ENCODE results near the gene YTHDF1.
"Not testable (repeated sequence)": the region's sequence is repeated elsewhere in the genome, so short reads cannot be mapped to it uniquely, and the experiment has no call there.

Gene YTHDF1

GRCh38 chr20:63226042-63226943 lies 10.4 kb upstream of the YTHDF1 start:
- DNase-seq (ENCODE audit: low spot score): no peak

GRCh38 chr20:63225082-63225454 lies 9.1 kb upstream of the YTHDF1 start:
- no peak for DNase-seq (ENCODE audit: low spot score)

GRCh38 chr20:63224412-63225081 lies 8.6 kb upstream of the YTHDF1 start:
- no peak for DNase-seq (ENCODE audit: low spot score)

- no peak for DNase-seq (ENCODE audit: low spot score)
Observed at GRCh38 chr20:63223826-63224207, 7.9 kb upstream of the YTHDF1 start.

- DNase-seq (ENCODE audit: low spot score): peak; percentile 34
Observed at GRCh38 chr20:63223121-63223825, 7.3 kb upstream of the YTHDF1 start.

GRCh38 chr20:63222541-63222940 lies 6.6 kb upstream of the YTHDF1 start:
- no peak for DNase-seq (ENCODE audit: low spot score)

GRCh38 chr20:63221400-63222053 lies 5.6 kb upstream of the YTHDF1 start:
- not testable (repeated sequence) for DNase-seq (ENCODE audit: low spot score)

- DNase-seq (ENCODE audit: low spot score): no peak
Observed at GRCh38 chr20:63220696-63221399, 4.9 kb upstream of the YTHDF1 start.

- no peak for DNase-seq (ENCODE audit: low spot score)
Observed at GRCh38 chr20:63219866-63220521, 4.1 kb upstream of the YTHDF1 start.

- DNase-seq (ENCODE audit: low spot score): no peak
Observed at GRCh38 chr20:63219447-63219821, 3.5 kb upstream of the YTHDF1 start.

GRCh38 chr20:63218701-63219446 lies 2.9 kb upstream of the YTHDF1 start:
- no peak for DNase-seq (ENCODE audit: low spot score)

- no peak for DNase-seq (ENCODE audit: low spot score)
Observed at GRCh38 chr20:63217706-63218105, 1.8 kb upstream of the YTHDF1 start.

- no peak for DNase-seq (ENCODE audit: low spot score)
Observed at GRCh38 chr20:63216849-63217471, 1.0 kb upstream of the YTHDF1 start.

- peak; percentile 40 for DNase-seq (ENCODE audit: low spot score)
Observed at GRCh38 chr20:63215101-63216040, 560 bp downstream of the YTHDF1 start.

GRCh38 chr20:63214514-63214913 lies 1.4 kb downstream of the YTHDF1 start:
- no peak for DNase-seq (ENCODE audit: low spot score)

- no peak for DNase-seq (ENCODE audit: low spot score)
Observed at GRCh38 chr20:63212792-63213191, 3.1 kb downstream of the YTHDF1 start.

- no peak for DNase-seq (ENCODE audit: low spot score)
Observed at GRCh38 chr20:63212393-63212730, 3.6 kb downstream of the YTHDF1 start.

- no peak for DNase-seq (ENCODE audit: low spot score)
Observed at GRCh38 chr20:63210011-63210605, 5.8 kb downstream of the YTHDF1 start.

Measured in germinal center (tissue), 1 donor.